ENCODE data around the gene BCL7A. TPM values are rescaled to one million over a fixed set of nuclear protein-coding genes. Genes with fewer than 3 reads are reported as not detected.

Gene BCL7A
- polyA plus RNA-seq, 1 donor from 2014 or later = 51.3 TPM

DNA sequence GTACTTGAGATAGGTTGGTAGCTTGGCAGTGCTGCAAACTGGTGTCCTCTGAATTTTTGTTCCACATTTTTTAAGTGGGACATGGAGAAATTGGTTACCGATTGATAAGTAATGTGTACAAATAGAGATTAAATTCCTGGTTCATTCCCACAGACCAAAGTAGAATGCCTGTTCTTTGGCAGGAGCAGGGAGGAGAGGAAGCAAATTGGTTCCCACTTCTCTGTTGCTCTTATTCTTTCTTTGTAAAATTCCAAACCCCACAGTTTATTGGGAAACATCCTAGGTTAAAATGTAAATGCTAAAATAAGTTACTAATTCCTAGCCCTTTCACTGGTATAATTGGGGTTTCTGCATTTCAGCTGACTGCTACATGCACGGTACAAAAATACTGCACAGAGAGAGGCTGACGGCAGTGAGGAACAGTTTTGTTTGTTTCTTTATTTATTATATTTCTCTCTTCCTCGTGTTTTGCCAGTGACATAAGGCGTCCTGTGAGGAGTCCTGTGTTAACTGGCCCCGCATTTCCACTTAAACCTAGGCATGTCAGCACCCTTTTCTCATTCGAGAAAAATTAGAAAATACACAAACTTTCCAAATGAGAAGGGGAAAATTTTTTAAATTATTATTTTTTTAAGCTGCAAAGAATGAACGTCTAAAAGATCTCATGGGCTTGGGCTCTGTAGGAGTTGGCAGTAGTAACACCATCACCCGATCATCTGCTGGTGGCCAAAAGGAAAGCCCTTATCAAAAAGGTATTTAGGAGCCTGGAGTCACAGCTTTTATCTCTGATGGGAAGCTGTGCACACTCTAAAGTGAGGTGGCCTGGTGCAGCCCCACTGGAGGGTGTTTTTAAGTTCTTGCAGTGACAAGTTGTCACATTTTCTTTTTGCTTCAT is 25.4 kb upstream of the BCL7A start:
- Histone ChIP-seq H3K4me2 (ENCODE audit: low read length) (no peak overlapping the region), H3K27me3 (ENCODE audit: insufficient read depth, low read depth, low read length) (no peaks in the 10 kb centered on the region), H2AFZ (ENCODE audit: low read depth, low read length) (no peak overlapping the region), H3K79me2 (replicated peaks; ENCODE audit: insufficient read depth, low read length) (no peaks in the 10 kb centered on the region), H3K4me3 (ENCODE audit: low read length) (no peak overlapping the region), H3K9me3 (ENCODE audit: low read length) (no peaks in the 10 kb centered on the region), H3K9ac (ENCODE audit: low read length) (no peak overlapping the region), H3K9me2 (ENCODE audit: insufficient read depth, low read length) (no peaks in the 10 kb centered on the region), H3K36me3 (ENCODE audit: insufficient read depth, low read length) (no peaks in the 10 kb centered on the region), H3K27ac (ENCODE audit: low read length) (no peak overlapping the region), H3F3A (ENCODE audit: insufficient read depth, low read length, poor library complexity, severe bottlenecking) (no peaks in the 10 kb centered on the region), H4K20me1 (ENCODE audit: insufficient read depth) (no peaks in the 10 kb centered on the region)
- no peak for TF ChIP-seq TAF1 (IDR thresholded peaks at IDR 0.05; ENCODE audit: low read depth)
- TF ChIP-seq, protein P1, sequence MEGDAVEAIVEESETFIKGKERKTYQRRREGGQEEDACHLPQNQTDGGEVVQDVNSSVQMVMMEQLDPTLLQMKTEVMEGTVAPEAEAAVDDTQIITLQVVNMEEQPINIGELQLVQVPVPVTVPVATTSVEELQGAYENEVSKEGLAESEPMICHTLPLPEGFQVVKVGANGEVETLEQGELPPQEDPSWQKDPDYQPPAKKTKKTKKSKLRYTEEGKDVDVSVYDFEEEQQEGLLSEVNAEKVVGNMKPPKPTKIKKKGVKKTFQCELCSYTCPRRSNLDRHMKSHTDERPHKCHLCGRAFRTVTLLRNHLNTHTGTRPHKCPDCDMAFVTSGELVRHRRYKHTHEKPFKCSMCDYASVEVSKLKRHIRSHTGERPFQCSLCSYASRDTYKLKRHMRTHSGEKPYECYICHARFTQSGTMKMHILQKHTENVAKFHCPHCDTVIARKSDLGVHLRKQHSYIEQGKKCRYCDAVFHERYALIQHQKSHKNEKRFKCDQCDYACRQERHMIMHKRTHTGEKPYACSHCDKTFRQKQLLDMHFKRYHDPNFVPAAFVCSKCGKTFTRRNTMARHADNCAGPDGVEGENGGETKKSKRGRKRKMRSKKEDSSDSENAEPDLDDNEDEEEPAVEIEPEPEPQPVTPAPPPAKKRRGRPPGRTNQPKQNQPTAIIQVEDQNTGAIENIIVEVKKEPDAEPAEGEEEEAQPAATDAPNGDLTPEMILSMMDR (IDR thresholded peaks at IDR 0.05; ENCODE audit: poor library complexity, severe bottlenecking) = no peak
- TF ChIP-seq EP300 (conservative IDR thresholded peaks at IDR 0.05; ENCODE audit: poor library complexity, severe bottlenecking) = no peak
- no peak for TF ChIP-seq SMC3 (conservative IDR thresholded peaks at IDR 0.05; ENCODE audit: poor library complexity)
- TF ChIP-seq MXI1 (conservative IDR thresholded peaks at IDR 0.05; ENCODE audit: poor library complexity, severe bottlenecking) = no peak
- TF ChIP-seq, protein P2, sequence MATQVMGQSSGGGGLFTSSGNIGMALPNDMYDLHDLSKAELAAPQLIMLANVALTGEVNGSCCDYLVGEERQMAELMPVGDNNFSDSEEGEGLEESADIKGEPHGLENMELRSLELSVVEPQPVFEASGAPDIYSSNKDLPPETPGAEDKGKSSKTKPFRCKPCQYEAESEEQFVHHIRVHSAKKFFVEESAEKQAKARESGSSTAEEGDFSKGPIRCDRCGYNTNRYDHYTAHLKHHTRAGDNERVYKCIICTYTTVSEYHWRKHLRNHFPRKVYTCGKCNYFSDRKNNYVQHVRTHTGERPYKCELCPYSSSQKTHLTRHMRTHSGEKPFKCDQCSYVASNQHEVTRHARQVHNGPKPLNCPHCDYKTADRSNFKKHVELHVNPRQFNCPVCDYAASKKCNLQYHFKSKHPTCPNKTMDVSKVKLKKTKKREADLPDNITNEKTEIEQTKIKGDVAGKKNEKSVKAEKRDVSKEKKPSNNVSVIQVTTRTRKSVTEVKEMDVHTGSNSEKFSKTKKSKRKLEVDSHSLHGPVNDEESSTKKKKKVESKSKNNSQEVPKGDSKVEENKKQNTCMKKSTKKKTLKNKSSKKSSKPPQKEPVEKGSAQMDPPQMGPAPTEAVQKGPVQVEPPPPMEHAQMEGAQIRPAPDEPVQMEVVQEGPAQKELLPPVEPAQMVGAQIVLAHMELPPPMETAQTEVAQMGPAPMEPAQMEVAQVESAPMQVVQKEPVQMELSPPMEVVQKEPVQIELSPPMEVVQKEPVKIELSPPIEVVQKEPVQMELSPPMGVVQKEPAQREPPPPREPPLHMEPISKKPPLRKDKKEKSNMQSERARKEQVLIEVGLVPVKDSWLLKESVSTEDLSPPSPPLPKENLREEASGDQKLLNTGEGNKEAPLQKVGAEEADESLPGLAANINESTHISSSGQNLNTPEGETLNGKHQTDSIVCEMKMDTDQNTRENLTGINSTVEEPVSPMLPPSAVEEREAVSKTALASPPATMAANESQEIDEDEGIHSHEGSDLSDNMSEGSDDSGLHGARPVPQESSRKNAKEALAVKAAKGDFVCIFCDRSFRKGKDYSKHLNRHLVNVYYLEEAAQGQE (IDR thresholded peaks at IDR 0.05; ENCODE audit: borderline replicate concordance) = no peak
- no peak for TF ChIP-seq POLR2AphosphoS5 (IDR thresholded peaks at IDR 0.05)

GRCh38 chr12:121996945-121997612 is 24.6 kb upstream of the BCL7A start:
- Histone ChIP-seq H3K4me3 (ENCODE audit: low read length) (no peak overlapping the region), H4K20me1 (ENCODE audit: insufficient read depth) (no peaks in the 10 kb centered on the region), H3K79me2 (replicated peaks; ENCODE audit: insufficient read depth, low read length) (no peaks in the 10 kb centered on the region), H3K4me2 (ENCODE audit: low read length) (no peak overlapping the region), H3K9me3 (ENCODE audit: low read length) (no peaks in the 10 kb centered on the region), H3K36me3 (ENCODE audit: insufficient read depth, low read length) (no peaks in the 10 kb centered on the region), H3K27me3 (ENCODE audit: insufficient read depth, low read depth, low read length) (no peaks in the 10 kb centered on the region), H3F3A (ENCODE audit: insufficient read depth, low read length, poor library complexity, severe bottlenecking) (no peaks in the 10 kb centered on the region), H3K9ac (ENCODE audit: low read length) (no peak overlapping the region), H3K9me2 (ENCODE audit: insufficient read depth, low read length) (no peaks in the 10 kb centered on the region), H3K27ac (ENCODE audit: low read length) (no peak overlapping the region), H2AFZ (ENCODE audit: low read depth, low read length) (no peak overlapping the region)
- TF ChIP-seq TAF1 (IDR thresholded peaks at IDR 0.05; ENCODE audit: low read depth) (no peak), SMC3 (conservative IDR thresholded peaks at IDR 0.05; ENCODE audit: poor library complexity) (no peak), EZH2 (IDR thresholded peaks at IDR 0.05; ENCODE audit: borderline replicate concordance, insufficient read depth, low read length, poor library complexity, severe bottlenecking) (no peak), MXI1 (conservative IDR thresholded peaks at IDR 0.05; ENCODE audit: poor library complexity, severe bottlenecking) (no peak), EP300 (conservative IDR thresholded peaks at IDR 0.05; ENCODE audit: poor library complexity, severe bottlenecking) (no peak), POLR2AphosphoS5 (IDR thresholded peaks at IDR 0.05) (no peak), RAD21 (conservative IDR thresholded peaks at IDR 0.05) (no peak)
- TF ChIP-seq, protein P1 (IDR thresholded peaks at IDR 0.05; ENCODE audit: poor library complexity, severe bottlenecking) = no peak
- TF ChIP-seq, protein P2 (IDR thresholded peaks at IDR 0.05; ENCODE audit: borderline replicate concordance) = no peak
